ENCODE measurements around the gene CPEB3.
"Not testable (repeated sequence)": the region's sequence is repeated elsewhere in the genome, so short reads cannot be mapped to it uniquely, and the experiment has no call there.

The CPEB3 gene

DNA sequence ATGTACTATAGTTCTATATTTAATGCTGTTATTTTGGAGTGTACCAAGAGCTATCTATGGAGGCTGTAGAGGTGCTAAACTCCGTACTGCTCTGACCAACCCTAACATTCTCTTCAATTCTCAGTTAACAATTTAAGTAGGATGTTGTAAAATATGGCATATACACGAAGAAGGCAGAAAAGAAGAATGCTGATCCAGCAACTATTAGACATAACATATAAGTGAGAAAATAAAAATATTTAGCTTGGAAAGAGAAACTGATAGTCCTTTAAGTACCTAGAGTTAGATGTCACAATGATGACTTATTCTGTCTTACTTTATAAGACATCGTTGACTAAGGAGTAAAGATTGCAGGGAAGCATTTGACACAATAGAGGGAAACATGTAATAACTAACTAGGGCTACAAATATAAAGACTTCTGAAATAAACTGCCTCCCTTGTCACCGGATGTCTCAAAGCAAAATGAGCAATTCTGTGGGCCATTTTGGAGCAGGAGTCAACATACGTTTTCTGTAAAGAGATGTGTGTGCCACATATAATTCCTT is 159.5 kb downstream of the CPEB3 start:
- DNase-seq, result no peak

- DNase-seq, result no peak
Measured at GRCh38 chr10:92130622-92131274, 160.1 kb downstream of the CPEB3 start.

GRCh38 chr10:92126100-92126650 is 164.7 kb downstream of the CPEB3 start:
- DNase-seq, result no peak

DNA sequence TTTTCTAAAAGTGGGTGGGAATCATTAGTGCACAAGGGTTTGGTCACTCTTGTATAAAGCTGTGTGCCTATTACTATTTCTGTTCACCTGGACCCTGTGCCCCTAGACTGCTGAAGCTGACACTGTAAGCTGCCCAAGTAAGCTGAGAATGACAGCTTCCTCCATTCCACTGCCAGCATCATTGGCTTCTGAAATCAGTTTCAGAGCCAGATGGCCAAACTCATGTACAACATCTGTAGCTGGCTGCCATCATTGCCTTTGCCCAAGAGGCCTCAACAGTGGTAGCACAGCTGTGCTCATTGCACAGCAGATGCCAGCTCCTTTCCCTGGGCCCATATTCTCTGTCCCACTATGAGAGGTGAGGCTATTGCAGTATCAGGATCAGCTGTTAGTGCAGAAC is 165.7 kb downstream of the CPEB3 start:
- DNase-seq, result no peak

GRCh38 chr10:92124616-92125143 is 166.2 kb downstream of the CPEB3 start:
- no peak for DNase-seq

DNA sequence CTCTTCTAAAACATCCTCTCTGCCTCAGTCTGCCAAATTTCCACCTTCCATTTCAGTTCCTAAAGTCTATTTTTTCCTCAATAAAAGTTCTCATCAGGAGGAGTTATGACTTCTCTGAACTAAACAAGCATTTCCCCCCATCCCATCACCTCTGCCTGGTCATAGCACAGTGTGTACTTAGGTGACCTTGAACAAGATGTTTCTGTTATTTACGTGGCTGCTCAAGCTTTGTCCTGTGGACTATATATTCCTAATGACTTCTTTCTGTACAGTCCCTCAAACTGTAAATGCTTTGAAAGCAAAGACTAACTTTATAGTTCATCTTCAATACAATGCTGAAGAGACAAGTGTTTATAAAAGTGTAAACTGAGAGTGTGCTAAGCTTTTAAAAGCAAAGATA is 166.9 kb downstream of the CPEB3 start:
- DNase-seq, result no peak

GRCh38 chr10:92122941-92123450 is 167.9 kb downstream of the CPEB3 start:
- no peak for DNase-seq

DNA sequence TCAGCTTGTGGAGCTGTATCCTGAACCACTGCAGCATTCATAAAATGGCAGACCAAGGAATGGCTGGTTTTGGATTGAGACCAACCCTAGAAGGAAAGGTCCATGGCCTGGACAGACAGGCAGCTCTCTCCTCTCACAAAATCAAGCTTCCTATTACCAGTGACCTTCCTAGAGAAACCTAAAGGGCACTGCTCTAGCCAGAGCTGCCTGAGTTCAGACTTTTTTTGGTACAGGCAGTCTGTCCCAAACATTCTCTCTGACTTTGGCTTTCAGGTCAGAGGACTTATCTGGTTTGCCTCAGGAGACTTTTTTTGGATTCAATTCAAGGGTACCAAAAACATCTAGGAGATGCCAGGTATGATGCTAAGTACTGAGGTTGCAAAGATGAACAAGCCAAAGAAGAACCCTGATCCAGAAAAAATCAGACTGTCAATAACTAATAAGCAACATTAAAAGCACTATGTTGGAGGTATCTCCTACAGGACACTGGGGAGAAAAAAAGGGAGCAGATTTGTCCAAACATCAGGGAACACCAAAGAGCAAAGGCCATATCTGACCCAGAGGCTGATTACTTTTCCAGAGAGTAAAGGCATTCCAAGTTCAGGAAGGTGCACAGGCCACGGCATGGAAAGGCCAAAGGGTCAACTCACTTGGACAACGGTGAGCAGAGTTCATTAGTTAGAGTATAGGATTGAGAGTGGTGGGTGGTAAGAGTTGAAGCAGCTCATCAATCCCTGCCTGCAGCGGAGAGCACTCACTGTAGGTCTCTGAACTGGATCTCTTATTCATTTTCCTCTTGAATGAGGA is 169.0 kb downstream of the CPEB3 start:
- no peak for DNase-seq

DNA sequence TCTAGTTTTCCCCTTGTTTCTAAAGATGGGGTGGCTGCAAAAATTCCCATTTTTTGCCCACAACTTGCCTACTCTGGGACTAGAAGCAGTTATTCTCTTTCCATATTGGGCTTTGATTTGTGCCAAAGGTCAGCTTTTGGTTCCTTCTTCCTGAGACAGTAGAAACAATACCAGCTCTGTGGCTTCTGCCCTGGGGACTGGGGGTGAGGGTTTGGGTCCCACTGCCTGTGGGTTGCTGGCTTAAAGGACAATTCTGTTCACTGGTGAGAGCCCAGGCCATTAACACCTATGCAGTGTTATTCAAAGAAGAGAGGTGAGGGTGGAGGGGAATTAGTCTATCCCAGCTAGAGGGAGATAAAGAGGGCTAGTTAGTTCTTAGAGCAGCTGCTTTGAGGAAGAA is 171.5 kb downstream of the CPEB3 start:
- no peak for DNase-seq

GRCh38 chr10:92114917-92115316 is 176.0 kb downstream of the CPEB3 start:
- not testable (repeated sequence) for DNase-seq

DNA sequence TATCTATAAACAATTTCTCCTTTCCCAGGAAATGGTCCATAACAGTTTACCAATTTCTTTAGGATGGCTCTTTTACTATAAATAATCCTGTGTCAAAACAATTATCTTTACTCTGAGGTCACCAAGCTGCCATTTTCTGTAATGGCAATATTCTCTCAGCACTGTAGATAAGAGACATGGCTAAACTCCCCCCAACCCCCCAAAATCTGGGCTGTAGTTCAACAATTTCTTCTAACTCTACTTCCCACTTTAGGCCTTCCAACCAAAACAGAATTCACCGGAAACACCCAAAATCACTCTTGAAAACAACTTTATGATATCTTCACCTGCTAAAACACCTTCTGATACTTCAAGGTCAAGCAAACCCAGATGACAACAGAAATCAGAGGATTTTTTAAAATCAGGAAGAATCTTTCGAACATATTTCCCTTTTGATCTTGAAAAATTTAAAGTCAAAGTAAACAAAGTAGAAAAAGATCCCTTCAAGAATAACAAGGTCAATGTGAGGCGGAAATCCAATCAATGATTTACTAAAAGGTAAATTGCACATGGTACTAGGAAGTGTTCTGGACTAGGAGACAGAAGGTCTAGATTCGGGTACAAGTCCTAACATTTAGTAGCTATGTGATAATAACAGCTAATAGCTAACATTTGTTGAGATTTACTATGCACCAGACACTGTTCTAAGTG is 176.8 kb downstream of the CPEB3 start:
- no peak for DNase-seq

DNA sequence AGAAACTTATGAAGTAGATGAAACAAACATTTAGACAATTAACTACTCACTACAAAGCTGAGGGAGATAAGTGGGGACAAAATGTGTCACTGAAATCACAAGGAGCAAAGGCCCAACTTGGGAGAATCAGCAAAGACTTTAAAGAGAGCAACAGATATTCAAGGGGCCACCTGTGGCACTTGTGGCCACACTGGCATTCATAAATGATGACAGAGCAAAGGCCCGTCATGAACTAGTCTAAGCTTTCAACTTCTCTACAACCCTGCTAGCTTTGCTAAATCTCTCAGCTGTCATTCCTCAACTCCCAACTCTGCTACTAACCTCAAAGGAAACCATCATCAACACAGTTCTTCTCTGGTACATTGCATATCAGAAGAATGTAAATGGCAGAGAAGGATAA is 178.4 kb downstream of the CPEB3 start:
- DNase-seq, result no peak

DNA sequence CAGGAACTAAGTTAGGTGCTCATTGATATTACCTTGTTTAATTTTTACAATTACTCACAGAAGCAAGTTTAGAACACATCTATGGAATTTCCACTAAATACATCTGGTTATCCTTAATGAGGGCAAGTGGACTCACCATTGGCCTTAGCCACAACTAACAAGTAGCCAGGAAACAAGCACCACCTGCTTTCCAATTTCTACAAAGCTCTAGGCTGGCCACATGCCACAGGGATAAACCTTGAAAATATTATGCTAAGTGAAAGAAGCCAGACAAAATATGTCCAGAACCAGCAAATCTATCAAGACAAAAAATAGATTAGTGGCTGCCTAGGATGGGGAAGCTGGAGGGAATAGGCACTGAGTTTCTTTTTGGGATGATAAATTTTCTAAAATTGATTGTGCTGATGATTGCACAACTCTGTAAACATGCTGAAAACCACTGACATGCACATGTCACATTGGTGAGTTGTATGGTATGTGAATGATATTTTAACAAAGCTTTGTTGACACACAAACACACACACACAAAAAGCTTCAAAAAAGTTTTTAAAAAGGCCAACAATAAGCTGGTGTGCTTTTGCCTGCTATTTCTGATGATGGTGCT is 179.4 kb downstream of the CPEB3 start:
- peak; percentile 34 for DNase-seq

DNA sequence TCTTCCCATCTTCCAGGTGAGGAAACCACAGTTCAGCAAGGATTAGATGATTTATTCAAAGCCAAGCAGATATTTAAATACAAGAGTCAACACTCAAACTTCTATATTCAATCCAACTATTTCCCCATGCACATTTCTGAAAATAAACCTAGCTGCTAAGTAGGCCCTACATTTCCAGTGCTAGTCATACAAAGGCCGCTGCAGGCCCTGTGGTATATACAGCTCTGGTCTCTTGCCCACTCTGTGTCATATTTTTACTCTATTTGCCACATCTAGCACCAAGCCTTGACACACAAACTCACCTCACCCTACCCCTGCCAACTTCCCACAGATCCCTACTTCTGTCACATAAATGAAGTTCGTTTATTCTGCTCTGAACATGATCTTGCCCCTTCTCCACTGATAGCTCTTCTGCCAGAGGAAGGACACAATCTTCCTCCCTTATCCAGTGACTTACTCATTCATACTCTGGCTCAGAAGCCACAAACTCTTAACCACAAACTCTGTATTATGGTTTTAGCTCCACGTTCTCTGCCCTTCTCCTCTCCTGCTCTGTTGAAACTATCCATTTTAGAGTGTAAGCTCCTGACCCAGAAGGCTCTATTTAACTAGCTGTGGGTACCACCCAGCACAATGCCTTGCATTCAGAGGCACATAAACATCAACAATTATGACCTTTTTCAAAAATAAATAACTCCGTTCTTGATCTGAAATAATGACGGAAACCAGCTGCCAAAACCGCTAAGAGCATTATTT is 180.7 kb downstream of the CPEB3 start:
- peak; percentile 89 for DNase-seq

GRCh38 chr10:92108747-92109146 is 182.1 kb downstream of the CPEB3 start:
- DNase-seq, result no peak

DNA sequence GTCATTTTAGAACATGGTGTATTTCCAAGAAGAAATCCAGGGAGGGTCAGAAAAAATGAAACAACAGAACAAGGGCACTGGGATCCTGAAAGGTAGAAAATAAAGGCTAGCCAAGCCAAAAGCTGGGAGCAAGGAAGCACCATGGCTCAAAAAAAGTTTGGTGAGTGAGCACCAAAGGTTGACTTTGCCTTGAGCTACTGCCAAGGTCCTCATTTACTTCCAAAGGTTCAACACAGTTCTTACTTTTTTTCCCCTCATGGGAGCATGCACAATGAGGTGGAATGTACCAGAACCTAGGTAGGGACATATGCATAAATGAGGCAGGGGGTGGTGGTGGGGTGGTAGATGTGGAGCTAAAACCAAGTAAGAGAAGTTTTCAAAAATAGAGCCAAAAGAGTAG is 182.8 kb downstream of the CPEB3 start:
- no peak for DNase-seq

GRCh38 chr10:92103376-92104090 is 187.3 kb downstream of the CPEB3 start:
- no peak for DNase-seq

DNA sequence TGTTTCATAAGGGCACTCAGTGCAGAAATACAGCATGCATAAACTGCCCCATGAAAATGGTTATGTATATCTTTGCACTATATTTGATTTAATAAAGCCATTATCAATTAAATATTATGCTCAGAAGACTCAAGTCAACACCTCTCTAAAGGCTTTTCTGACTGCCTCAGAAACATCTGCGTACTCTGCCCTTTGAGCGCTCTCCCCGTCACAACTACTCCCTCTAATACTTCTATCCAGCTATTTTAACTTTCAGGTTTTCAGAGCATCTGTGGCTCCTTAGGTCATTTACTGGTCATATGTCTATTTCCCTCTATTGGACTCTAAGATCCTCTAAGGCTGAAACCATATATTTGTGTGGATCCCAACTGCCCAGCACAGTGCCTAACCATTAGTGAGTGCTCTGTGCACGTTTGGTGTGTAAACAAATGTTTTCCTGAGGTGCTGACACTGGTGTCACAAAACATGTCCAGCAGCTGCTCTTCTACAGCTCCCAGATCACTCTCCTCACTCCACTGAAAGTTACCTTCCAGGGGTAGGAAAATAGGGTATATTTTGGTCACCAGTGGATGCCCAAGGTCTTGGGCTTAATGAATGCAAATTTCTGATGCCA is 188.2 kb downstream of the CPEB3 start:
- no peak for DNase-seq

DNA sequence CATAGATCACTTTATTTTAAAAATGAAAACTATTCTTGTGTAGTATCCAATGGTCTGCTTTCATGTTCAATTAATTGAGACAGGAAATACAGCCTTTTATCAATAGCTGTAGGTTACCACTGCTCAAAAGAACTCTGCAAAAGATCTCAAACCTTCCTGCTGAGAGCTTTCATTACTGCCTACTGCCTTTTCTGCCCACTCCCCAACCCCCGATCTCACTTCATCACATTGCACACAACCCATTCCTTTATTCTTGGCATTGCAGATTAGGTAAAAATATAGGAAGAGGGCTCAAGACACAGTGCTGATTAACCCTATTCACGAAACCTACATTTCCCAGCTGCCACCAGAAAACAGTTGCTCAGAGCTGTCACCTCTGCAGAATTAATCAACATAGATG is 195.9 kb downstream of the CPEB3 start:
- DNase-seq, result no peak

DNA sequence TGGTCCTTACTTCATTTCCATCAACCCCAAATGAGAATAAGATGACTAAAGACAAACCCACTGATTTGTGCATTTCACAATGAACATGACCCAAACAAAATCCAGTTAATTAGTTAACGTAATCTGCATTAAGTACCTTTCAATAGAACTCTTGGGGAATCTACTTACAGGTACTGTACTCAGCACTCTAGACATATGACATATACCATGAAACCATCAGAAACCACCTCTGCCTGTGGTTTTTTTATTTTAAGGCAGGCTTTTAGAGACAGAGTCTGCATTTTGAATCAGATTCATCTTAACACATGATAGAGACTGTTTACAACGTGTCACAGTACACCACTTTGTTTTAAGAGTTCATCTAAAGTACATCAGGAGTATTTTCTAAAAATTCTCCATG is 198.9 kb downstream of the CPEB3 start:
- no peak for DNase-seq

All from OCI-M1 (cell line).